AG04449 (cell line): ENCODE measurements around the gene VWDE.

Experiments
- CTCF ChIA-PET: fragments of 350-600 bp; formaldehyde crosslinking; extraction: SDS; loops from one replicate; lab custom pipeline; 2021; ENCODE audit warnings: antibody characterized with exemption; lab: Yijun Ruan, JAX
- POLR2A ChIA-PET: fragments of 400-600, 350-600 bp; formaldehyde crosslinking; extraction: SDS; loops from one replicate; lab custom pipeline; 2020; ENCODE audit warnings: antibody characterized with exemption, inconsistent platforms; lab: Yijun Ruan, JAX
- DNase-seq: peaks from one replicate; pipeline ENCODE4 v3.0.0-alpha.2; 2010; ENCODE audit warnings: low read depth, low spot score
- H3K4me3 ChIP-seq: 2 replicates; pipeline ENCODE4 v1.5.1; 2011; ENCODE audit warnings: low read depth, mild to moderate bottlenecking, control low read depth, low read length
- TF ChIP-seq, protein P1 (sequence below): IDR thresholded peaks from one replicate; pipeline ENCODE4 v1.5.1; 2011; ENCODE audit warnings: mild to moderate bottlenecking, moderate library complexity, low read length, control low read depth, inconsistent platforms; ENCODE audit not compliant: insufficient read depth; ENCODE audit errors: missing control alignments

Gene VWDE

DNA sequence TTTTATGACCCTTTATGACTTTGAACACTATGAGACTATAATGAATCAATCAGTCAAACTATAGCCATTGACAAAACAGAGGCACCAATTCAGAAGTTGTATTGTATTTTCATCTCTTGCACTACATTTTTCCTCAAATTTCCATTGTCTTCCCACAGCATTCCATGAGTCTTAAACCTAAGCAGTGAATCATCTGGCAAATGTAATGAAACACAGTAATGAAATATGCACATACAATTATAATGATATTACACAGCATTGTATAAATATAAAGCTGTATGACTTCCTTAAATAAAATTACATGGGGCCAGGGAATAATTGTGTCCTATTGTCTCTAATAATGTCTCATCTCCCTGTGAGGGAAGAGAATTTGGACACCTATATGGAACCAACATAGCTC lies 45.0 kb downstream of the VWDE start:
- ChIA-PET POLR2A (no interaction called here), CTCF (no interaction called here)
- TF ChIP-seq, protein P1, sequence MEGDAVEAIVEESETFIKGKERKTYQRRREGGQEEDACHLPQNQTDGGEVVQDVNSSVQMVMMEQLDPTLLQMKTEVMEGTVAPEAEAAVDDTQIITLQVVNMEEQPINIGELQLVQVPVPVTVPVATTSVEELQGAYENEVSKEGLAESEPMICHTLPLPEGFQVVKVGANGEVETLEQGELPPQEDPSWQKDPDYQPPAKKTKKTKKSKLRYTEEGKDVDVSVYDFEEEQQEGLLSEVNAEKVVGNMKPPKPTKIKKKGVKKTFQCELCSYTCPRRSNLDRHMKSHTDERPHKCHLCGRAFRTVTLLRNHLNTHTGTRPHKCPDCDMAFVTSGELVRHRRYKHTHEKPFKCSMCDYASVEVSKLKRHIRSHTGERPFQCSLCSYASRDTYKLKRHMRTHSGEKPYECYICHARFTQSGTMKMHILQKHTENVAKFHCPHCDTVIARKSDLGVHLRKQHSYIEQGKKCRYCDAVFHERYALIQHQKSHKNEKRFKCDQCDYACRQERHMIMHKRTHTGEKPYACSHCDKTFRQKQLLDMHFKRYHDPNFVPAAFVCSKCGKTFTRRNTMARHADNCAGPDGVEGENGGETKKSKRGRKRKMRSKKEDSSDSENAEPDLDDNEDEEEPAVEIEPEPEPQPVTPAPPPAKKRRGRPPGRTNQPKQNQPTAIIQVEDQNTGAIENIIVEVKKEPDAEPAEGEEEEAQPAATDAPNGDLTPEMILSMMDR: no peak
- no peak overlapping the region for H3K4me3 ChIP-seq
- no peak for DNase-seq

DNA sequence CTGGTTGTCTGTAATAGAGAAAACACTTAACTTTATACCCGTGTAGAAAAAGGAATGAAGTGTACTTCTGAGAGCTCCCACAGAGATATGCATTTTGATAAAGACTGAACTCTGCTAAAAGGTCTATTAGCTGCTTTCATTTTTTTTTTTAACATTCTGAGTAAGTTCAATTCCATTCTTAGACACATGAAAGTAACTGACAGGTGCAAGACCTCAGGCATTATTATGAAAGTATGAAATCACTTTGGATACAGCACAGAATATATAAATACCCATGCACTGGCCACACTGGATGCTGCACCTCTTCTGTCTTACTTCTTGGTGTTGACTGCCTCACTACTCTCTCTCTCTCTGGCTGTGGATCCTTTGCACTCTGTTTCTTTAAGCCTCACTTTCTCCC lies 46.2 kb downstream of the VWDE start:
- ChIA-PET POLR2A (no interaction called here), CTCF (no interaction called here)
- TF ChIP-seq, protein P1: no peak
- no peak overlapping the region for H3K4me3 ChIP-seq
- DNase-seq: no peak

DNA sequence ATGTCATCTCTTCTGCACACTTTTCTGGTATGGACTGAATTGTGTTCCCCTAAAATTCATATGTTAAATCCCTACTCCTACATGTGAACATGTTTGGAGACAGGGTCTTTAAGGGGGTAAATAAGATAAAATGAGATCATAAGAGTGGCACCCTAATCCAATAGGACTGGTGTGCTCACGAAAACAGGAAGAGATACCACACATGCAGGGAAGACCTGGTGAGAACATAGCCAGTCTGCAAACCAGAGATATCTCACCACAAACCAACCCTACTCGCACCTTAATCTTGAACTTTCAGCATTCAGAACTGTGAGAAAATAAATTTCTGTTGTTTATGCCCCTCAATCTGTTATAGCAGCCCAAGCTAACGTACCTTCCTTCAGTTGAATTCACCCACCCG lies 51.8 kb downstream of the VWDE start:
- TF ChIP-seq, protein P1: no peak
- POLR2A ChIA-PET: no interaction called here

DNA sequence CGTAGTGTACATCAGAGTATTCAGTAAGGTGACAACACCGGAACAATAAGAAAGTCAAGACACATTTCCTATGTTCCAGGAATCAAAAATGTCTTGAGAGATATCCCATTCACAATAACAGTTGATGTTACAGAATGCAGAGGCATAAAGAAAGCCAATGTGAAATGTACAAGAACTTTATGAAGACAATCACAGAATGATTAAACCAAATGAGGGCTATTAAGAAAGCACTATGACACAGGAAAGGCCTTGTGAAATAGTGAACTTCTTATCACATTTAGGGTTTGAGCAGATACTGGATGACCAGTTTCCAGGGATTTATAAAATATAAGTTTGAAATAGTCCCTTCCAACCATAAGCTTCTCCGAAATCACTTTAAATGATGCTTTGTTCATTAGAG lies 52.7 kb downstream of the VWDE start:
- H3K4me3 ChIP-seq: no peak overlapping the region
- CTCF ChIA-PET: no interaction called here
- POLR2A ChIA-PET: no interaction called here
- TF ChIP-seq, protein P1: no peak
- no peak for DNase-seq

More for the DNA sequence above, 51.8 kb downstream of the VWDE start:
- H3K4me3 ChIP-seq: no peak overlapping the region
- CTCF ChIA-PET: no interaction called here
- DNase-seq: no peak

DNA sequence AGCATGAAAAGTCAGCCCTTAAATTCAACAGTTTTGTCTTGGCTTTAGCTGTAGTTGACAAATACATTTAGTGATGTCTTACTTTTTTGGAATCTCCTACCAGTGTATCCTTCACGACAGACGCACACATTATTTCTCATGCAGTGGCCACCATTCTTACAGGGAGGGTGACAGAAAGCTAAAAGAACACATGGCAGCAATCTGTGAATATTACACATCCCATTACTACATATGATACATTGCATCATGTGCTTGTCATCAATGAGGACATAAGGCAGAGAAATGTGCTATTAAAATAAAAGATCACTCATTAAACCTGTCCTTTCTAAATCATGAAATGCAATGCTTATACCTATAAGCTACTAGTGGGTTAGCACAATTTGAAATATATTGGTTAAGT lies 66.6 kb downstream of the VWDE start:
- H3K4me3 ChIP-seq: no peak overlapping the region
- TF ChIP-seq, protein P1: no peak
- DNase-seq: no peak
- POLR2A ChIA-PET: no interaction called here
- CTCF ChIA-PET: no interaction called here

DNA sequence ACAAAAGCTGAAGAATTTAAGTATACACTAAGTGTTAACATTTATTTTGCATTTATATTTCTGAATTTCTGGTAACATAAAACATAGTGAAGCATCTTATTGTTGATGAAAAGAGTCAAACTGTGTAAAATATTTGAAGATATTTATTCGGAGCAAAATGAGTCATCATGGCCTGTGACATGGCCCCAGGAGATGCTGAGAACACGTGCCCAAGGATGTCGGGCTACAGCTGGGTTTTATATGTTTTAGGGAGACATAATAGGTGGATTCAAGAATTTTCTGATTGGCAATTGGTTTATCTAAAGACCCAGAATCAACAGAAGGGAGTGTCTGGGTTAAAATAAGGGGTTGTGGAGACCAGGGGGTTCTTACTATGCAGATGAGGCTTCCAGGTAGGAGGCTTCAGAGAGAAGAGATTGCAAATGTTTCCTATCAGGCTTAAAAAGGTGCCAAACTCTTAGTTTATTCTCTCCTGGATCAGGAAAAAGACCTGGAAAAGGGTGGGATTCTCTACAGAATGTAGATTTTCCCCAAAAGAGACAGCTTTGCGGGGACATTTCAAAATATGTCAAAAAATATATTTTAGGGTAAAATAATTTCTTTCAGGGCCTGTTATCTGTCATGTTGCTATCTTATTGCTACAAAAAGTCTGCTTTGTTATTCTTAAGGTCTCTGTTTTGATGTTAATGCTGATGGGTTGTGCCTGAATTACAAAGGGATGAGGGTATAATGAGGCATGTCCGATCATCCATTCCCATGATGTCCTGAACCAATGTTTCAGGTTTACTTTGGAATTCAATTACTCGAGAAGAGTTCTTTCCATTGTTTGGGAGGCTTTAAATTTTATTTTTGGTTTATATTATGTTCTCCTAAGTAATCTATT lies 74.5 kb downstream of the VWDE start:
- CTCF ChIA-PET: no interaction called here
- DNase-seq: no peak
- H3K4me3 ChIP-seq: no peak overlapping the region
- POLR2A ChIA-PET: no interaction called here
- TF ChIP-seq, protein P1: no peak
